OCI-LY7 (cell line): ENCODE results near the gene DOK7.

Source experiments
- CTCF ChIP-seq: fragments of 200-600 bp; sonication (generic); conservative IDR thresholded peaks from 2 replicates; pipeline ENCODE4 v1.5.1; 2014; ENCODE audit warnings: mild to moderate bottlenecking, antibody characterized with exemption, low read length, moderate library complexity, mixed read lengths
- EZH2phosphoT487 ChIP-seq: fragments of 200-600 bp; sonication (generic); IDR thresholded peaks from 2 replicates; pipeline ENCODE4 v1.6.1; 2018; ENCODE audit warnings: low read depth, borderline replicate concordance, mild to moderate bottlenecking, mixed run types, antibody characterized with exemption, low read length, moderate library complexity, mixed read lengths

DNA sequence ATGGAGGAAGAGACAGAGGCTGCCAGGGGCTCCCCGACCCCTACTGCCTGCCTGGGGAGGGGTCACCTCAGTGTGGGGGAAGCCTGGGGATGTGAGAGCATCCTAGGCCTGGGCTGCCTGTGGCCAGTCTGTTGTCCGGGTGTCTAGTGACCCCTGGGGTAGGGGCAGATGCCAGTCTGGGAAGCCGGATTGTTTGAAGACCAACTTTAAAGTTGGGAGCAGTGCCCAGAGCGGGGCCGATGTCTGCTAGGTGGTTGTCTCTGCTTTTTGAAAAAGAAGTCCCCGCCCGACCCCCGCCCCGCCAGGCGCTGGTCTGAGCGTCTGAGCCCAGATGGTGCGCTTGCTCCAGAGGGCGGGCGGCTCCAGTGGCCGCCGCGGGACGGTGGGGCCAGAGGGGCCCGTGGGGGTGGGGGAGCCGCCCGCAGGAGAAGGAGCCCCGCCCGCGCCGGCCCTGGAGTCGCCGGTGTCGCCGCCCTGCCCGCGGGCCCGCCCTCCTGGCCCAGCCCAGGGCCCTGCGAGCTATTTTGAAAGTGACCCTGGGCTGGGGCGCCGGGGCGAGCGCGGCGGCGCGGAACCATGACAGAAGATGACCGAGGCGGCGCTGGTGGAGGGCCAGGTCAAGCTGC is at the start of gene DOK7:
- no peak for TF ChIP-seq CTCF
- no peak for TF ChIP-seq EZH2phosphoT487
